Measurements from ENCODE around the gene EI24.
"Not testable (repeated sequence)": the region's sequence is repeated elsewhere in the genome, so short reads cannot be mapped to it uniquely, and the experiment has no call there.

Gene EI24

GRCh38 chr11:125568970-125569914 is at the start of gene EI24:
EI24 (plus strand) TSS chr11:125569477; CDS start chr11:125572528, 3,051 bp downstream.
- peak; percentile 66 to 78 for DNase-seq (ENCODE audit: extremely low read depth in 1 of 2, low read depth in 1 of 2)

DNA sequence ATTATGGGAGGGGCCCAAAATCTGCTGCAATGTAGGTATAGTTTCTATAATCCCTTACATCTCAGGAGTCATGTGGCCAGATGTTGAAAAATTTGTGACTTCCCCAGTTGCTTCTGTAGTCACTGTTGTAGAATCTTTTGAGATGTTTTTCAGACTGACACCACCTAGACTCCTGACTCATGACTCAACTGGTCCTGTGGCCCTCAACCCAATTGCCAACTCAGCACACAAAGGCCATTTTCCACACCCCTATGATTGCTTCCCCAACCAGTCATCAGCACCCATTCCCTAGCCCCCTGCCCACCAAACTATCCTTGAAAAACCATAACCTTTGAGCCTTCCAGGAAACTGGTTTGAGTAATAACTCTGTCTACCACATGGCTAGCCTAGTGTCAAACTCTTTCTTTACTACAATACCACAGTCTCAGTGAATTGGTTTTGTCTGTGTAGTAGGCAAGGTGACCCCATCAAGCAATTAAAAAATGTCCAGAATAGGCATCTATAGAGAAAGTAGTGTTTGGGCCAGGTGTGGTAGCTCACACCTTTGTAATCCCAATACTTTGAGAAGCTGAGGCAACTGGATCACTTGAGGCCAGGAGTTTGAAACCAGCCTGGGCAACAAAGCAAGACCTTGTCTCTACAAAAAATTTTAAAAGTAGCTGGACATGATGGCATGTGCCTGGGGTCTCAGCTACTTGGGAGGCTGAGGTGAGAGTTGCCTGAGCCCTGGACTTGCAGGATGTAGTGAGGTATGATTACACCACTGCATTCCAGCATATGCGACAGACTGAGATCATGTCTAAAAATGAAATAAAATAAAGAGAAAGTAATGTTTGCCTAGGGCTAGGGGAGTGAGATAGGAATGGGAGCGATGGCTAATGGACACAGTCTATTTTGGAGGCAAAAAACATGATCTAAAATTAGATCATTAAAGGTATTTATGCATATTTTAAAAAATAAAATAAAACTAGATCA is 49.1 kb upstream of the EI24 start:
- no peak for DNase-seq (ENCODE audit: extremely low read depth in 1 of 2, low read depth in 1 of 2)

DNA sequence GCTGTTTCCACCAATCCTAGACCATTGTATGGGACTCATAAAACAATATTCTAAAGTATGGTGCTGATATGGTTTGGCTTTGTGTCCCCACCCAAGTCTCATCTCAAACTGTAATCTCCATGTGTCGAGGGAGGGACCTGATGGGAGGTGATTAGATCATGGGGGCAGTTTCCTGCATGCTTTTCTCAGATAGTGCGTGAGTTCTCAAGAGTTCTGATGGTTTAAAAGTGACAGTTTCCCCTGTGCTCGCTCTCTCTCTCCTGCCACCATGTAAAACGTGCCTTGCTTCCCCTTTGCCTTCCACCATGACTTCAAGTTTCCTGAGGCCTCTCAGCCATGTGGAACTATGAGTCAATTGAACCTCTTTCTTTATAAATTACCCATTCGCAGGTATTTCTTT is 44.0 kb upstream of the EI24 start:
- DNase-seq (ENCODE audit: extremely low read depth in 1 of 2, low read depth in 1 of 2), result no peak

DNA sequence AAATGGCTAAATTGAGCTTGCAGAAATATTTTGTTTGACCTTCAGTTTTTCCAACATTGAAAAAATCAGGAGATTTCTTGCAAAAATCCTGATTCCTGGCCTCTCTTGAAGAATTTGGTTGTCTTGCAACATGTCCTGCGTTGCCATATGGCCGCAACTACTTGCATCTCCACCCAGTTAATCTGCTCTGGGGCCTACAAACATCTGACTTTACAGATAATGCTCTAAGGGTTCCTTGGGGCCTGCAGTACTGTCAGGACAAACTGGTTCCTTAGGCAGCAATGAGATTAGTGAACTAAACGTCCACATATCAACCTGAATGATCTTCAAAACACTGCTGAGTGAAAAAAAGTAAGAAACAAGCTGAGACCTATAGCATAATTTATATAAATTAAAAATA is 36.6 kb upstream of the EI24 start:
- DNase-seq (ENCODE audit: extremely low read depth in 1 of 2, low read depth in 1 of 2), result no peak

DNA sequence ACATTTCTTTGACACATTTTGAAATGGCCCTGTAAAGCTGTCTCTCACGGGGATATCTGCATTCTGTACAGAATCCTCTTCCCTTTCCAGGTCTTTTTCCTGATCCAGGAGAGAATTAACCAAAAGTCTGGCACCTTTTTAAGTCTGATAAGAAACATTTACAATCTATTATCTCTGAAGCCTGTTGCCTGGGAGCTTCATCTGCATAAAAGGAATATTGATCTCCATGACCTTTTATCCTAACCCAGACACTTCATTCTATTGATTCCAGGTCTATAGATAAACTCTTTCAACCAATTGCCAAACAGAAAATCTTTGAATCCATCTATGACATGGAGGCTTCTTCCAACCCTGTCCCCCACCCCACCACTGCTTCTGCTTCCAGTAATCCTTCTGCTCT is 33.7 kb upstream of the EI24 start:
- no peak for DNase-seq (ENCODE audit: extremely low read depth in 1 of 2, low read depth in 1 of 2)

DNA sequence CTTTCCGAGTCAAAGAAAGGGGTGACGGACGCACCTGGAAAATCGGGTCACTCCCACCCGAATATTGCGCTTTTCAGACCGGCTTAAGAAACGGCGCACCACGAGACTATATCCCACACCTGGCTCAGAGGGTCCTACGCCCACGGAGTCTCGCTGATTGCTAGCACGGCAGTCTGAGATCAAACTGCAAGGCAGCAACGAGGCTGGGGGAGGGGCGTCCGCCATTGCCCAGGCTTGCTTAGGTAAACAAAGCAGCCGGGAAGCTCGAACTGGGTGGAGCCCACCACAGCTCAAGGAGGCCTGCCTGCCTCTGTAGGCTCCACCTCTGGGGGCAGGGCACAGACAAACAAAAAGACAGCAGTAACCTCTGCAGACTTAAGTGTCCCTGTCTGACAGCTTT is 32.4 kb upstream of the EI24 start:
- DNase-seq (ENCODE audit: extremely low read depth in 1 of 2, low read depth in 1 of 2), result not testable (repeated sequence)

- DNase-seq (ENCODE audit: extremely low read depth in 1 of 2, low read depth in 1 of 2), result no peak
These were observed 26.6 kb upstream of the EI24 start for GRCh38 chr11:125542709-125543108.

- no peak for DNase-seq (ENCODE audit: extremely low read depth in 1 of 2, low read depth in 1 of 2)
These were observed 18.5 kb upstream of the EI24 start for GRCh38 chr11:125550780-125551179.

DNA sequence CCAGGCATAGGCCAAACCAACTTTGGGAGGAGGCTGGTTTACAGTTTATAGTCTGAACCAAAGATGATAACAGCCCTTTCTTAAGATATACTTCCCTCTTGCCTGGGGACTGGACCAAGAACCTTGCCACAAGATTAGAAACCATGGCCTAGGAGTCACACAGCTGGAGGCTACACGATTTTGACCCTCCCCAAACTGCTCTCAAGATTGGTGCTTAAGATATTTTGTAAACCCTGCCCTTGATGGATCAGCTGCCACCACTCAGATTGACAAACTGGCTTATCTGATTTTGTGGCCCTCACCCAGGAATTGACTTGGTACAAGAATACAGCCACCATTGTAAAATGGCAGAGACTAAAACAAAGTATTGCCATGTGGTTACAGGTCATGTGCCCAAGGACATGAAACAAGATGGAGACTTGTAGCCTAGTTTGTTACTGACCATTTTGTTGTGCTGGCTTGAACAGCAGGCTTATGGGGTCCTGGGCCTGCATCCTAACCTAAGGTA is 17.4 kb upstream of the EI24 start:
- DNase-seq (ENCODE audit: extremely low read depth in 1 of 2, low read depth in 1 of 2), result no peak

GRCh38 chr11:125552927-125553326 is 16.4 kb upstream of the EI24 start:
- no peak for DNase-seq (ENCODE audit: extremely low read depth in 1 of 2, low read depth in 1 of 2)

GRCh38 chr11:125553357-125553756 is 15.9 kb upstream of the EI24 start:
- DNase-seq (ENCODE audit: extremely low read depth in 1 of 2, low read depth in 1 of 2), result no peak

DNA sequence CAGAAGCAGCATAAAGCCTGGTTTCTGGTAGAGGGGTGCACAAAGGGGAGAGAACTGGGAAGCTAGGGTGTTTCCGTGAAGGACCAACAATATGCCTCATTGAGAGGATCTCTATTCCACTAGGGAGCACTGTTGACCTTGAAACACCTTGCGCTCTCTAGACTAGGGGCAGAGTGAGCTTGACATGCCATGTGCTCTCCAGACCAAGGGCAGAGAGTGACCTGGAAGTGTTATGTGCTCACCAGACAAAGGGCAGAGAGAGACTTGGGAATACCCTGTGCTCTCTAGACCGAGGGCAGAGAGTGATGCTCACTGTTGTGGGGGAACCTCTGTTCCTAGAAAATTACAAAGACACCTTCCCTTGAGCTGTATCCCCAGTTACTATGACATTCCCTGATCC is 15.2 kb upstream of the EI24 start:
- DNase-seq (ENCODE audit: extremely low read depth in 1 of 2, low read depth in 1 of 2), result no peak

DNA sequence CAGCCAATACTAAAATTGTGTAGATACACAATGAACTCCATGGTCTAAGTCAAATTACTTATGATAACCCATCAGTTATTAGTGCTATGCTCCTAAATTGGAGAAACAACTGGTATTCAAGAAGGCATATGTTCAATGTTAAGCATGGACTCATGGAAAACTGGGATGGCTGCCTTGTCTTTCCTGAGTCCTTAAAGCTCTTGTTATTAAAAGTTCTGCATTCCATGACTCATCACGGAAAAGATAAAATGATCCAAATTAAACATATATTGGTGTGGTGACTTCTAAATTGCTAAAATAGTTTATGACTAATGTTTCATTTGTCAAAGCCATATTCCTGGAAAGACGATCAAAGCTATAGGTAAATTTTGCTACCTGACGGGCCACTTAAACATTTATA is 9.4 kb upstream of the EI24 start:
- DNase-seq (ENCODE audit: extremely low read depth in 1 of 2, low read depth in 1 of 2), result no peak

DNA sequence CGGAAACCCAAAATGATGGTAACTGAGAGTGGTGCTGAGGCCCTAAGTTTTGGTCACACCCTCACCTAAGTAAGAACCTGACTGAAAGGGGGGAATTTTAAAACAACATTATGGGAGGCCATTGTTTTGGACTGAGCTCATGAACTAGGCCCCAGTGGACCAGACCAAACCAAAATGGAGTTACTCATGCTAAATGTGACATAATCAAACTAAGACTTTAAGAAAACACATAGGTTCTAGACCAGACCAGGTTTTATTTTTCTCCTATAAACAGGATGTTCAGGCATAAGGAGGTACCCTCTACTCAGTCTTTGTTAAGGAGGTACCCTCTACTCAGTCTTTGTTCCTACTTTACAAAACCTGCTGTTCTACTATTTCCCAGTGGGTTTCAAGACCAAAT is 7.4 kb upstream of the EI24 start:
- no peak for DNase-seq (ENCODE audit: extremely low read depth in 1 of 2, low read depth in 1 of 2)

DNA sequence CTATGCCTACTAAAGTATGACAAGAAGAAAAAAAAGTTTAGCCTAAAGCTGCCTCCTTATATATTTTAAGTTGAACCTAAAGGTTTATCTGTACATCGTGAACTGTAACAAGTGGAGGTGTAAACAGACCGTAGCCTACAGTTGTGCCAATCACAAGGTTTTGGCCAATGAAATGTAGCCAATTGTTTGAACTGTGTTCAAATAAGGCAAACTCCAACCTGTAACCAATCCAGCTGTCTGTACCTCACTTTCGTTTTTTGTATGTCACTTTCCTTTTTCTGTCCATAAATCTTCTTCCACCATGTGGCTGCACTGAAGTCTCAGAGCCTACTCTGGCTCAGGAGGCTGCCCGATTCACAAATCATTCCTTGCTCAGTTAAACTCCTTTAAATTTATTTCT is 6.8 kb upstream of the EI24 start:
- DNase-seq (ENCODE audit: extremely low read depth in 1 of 2, low read depth in 1 of 2), result no peak

GRCh38 chr11:125564357-125564756 is 4.9 kb upstream of the EI24 start:
- no peak for DNase-seq (ENCODE audit: extremely low read depth in 1 of 2, low read depth in 1 of 2)

GRCh38 chr11:125566235-125566634 is 3.0 kb upstream of the EI24 start:
- DNase-seq (ENCODE audit: extremely low read depth in 1 of 2, low read depth in 1 of 2), result no peak

DNA sequence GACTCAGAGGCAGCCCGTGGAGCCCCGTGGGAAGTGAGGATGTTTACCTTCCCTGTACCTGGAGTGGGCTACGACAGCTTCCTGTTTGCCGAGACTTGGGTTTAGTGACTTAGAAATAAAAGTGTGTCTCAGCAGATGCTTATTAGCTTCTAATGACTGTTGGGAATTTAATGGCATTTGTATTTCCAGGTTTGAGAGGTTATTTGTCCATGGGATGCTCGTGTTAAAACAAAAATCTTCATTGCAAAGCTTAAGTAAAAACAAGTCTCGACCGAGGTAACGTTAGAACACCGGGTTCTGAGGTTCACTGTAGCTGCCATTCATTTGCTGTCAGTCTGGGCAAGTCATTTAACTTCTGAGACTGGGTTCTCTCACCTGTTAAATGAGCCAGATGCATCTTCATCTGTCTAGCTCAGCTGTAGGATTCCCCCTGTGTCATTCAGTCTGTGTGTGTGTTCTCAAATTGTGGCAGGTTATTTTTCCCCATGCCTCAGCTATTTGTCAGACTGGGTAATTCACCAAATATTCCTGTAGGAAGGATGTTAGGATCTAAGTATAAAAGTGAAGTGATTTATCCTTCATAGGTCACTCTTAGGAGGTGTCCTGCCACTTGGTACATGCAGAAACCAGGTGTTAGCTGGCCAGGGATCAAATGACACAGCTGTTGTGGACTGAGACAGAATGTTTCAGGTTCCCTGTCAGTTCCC is 791 bp downstream of the EI24 start:
- no peak for DNase-seq (ENCODE audit: extremely low read depth in 1 of 2, low read depth in 1 of 2)

DNA sequence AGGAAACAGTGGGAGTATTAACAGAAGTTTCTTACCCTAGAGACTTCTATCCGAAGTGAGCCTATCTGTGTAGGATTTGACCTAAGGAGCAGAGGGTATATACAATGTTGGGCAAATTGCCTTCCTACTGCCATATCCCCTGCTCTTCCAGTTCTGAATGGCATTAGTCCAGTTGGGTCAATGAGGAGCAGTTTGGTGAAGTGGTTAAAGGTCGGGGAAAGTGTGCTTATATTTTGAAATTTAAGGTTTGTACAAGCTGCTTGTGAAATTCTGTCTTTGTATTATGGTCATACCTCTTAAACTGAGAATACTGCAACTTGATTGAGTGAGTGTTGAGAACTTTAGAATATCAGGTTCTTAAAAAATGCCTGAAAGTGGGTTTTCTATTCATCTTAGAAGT is 1.7 kb downstream of the EI24 start:
- DNase-seq (ENCODE audit: extremely low read depth in 1 of 2, low read depth in 1 of 2), result no peak

GRCh38 chr11:125572916-125573315 is 3.6 kb downstream of the EI24 start:
- no peak for DNase-seq (ENCODE audit: extremely low read depth in 1 of 2, low read depth in 1 of 2)

DNA sequence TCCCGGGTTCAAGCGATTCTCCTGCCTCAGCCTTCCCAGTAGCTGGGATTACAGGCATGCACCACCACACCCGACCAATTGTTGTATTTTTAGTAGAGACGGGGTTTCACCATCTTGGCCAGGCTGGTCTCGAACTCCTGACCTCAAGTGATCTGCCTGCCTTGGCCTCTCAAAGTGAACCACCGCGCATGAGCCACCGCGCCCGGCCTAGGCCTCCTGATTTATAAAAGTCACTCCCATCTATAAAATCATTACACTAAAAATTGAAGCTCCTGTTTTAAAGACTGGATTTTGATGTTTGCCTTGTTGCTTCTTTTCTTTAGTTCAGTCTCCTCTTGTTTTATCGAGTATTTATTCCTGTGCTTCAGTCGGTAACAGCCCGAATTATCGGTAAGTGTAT is 7.9 kb downstream of the EI24 start:
- DNase-seq (ENCODE audit: extremely low read depth in 1 of 2, low read depth in 1 of 2), result not testable (repeated sequence)

Measured in activated CD8-positive, alpha-beta memory T cell treated with anti-CD3 and anti-CD28 coated beads for 1 hour (primary cell).